ENCODE measurements around the gene ALK.

DNA sequence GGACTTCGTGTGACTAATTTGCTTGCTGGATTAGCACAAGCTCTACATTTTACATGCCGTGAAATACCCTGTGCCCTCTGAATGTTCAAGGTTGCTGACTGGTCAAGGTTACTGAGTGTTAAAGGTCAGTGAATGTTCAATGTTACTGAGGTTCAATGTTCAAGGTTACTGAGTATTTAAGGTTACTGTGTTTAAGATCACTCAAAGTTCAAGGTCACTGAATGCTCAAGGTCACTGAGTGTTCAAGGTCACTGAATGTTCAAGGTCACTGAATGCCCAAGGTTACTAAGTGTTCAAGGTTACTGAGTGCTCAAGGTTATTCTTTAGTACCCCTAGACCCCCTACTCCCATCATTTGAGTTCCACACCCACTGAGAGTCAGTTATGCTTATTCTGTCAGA, 528.6 kb downstream of the ALK start:
- no peak for TF ChIP-seq CTCF (IDR thresholded peaks at IDR 0.05; ENCODE audit: low read length)
- no peak for TF ChIP-seq EZH2 (IDR thresholded peaks at IDR 0.05; ENCODE audit: borderline replicate concordance, low read length)
